Spleen (tissue), 7 donors: ENCODE data around the gene SRGAP2B.
"Not testable (repeated sequence)": the region's sequence is repeated elsewhere in the genome, so short reads cannot be mapped to it uniquely, and the experiment has no call there.

Experiments used
- CTCF ChIP-seq, 11 experiments: fragments of 200-600 bp in 7 of 11; fragments of 450-650 bp in 4 of 11; sonication (generic) in 4 of 11; IDR thresholded peaks in 8 of 11; conservative IDR thresholded peaks in 3 of 11; 1 replicate in 7 of 11; 2 replicates in 4 of 11; pipeline versions ENCODE4 v1.4.0 to v1.8.0; 2016 to 2021; ENCODE audit warnings: antibody characterized with exemption in 11 of 11, inconsistent platforms in 4 of 11, mild to moderate bottlenecking in 1 of 11
- POLR2A ChIP-seq, 3 donors: fragments of 450-650 bp; IDR thresholded peaks; one replicate each; pipeline ENCODE4 v1.5.1; 2017; ENCODE audit warnings: antibody characterized with exemption in 3 of 3, mild to moderate bottlenecking in 1 of 3
- donor health status: DM: no; HTN: no; CAD: no; lungs with moderate emphysema.
- donor health status: DM: no; HTN: no; CAD: no.
- donor health status: DM: no; HTN: no; CAD: no.

GRCh38 chr1:145019709-145020108 lies 75.4 kb downstream of the SRGAP2B start:
- not testable (repeated sequence) for TF ChIP-seq CTCF (IDR thresholded peaks at IDR 0.05 in 8 of 11, conservative IDR thresholded peaks at IDR 0.05 in 3 of 11); POLR2A (IDR thresholded peaks at IDR 0.05)
